Activated naive CD4-positive, alpha-beta T cell treated with anti-CD3 and anti-CD28 coated beads, Interleukin-2, amount 10 ng/mL, durations not matched to agents 7 days and 5 days (primary cell): ENCODE results near the gene CLCN3.
"Not testable (repeated sequence)": the region's sequence is repeated elsewhere in the genome, so short reads cannot be mapped to it uniquely, and the experiment has no call there.

Experiments
- CTCF ChIA-PET: fragments of 350-600 bp; sonication (Branson Sonifier 250); formaldehyde crosslinking; loops from one replicate; lab custom pipeline; 2021; ENCODE audit warnings: antibody characterized with exemption; lab: Charles Lee
- DNase-seq: peaks from one replicate; pipeline ENCODE4 v3.0.0-alpha.2; 2020
- H3K27ac Mint-ChIP-seq: one replicate; pipeline ENCODE4 v1.8.0; 2021; ENCODE audit warnings: mild to moderate bottlenecking, moderate library complexity, mixed read lengths
- H3K27me3 Mint-ChIP-seq: one replicate; pipeline ENCODE4 v1.8.0; 2021; ENCODE audit warnings: mild to moderate bottlenecking, mixed read lengths
- H3K36me3 Mint-ChIP-seq: one replicate; pipeline ENCODE4 v1.8.0; 2021; ENCODE audit warnings: mixed read lengths
- H3K4me1 Mint-ChIP-seq: one replicate; pipeline ENCODE4 v1.8.0; 2021; ENCODE audit warnings: mixed read lengths
- H3K4me3 Mint-ChIP-seq: one replicate; pipeline ENCODE4 v1.8.0; 2021; ENCODE audit warnings: mild to moderate bottlenecking, moderate library complexity, mixed read lengths
- H3K9me3 Mint-ChIP-seq: one replicate; pipeline ENCODE4 v1.8.0; 2021; ENCODE audit warnings: mixed read lengths

Gene CLCN3

GRCh38 chr4:169624012-169624411 lies 3.6 kb downstream of the CLCN3 start:
- CTCF ChIA-PET, DNase-seq, H3K4me3 Mint-ChIP-seq, H3K27me3 Mint-ChIP-seq, H3K27ac Mint-ChIP-seq, H3K36me3 Mint-ChIP-seq, H3K9me3 Mint-ChIP-seq: not testable (repeated sequence)
- H3K4me1 Mint-ChIP-seq: peaks cover 33% of the 10 kb centered on the region

DNA sequence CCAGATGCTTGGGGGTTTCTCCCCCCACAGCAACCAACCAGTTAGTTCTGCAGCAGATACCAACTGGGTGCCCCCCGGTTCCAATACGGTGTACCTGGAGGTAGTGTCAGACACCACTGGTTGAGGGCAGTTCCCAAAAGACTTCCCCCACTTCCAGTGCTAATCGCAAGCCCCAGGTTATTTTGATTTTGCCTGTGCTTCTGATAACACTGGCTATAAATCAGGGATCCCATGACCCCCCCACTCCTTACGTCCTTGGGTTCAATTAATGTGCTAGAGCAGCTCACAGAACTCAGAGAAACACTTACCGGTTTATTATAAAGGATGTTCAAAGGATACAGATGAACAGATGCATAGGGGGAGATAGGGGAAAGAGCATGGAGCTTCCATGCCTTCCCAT lies 5.5 kb downstream of the CLCN3 start:
- Mint-ChIP-seq H3K4me1 (peaks cover 32% of the 10 kb centered on the region), H3K36me3 (peaks cover 6% of the 10 kb centered on the region), H3K27me3 (no peaks in the 10 kb centered on the region), H3K4me3 (no peak overlapping the region), H3K27ac (no peak overlapping the region), H3K9me3 (no peaks in the 10 kb centered on the region)
- no peak for DNase-seq
- CTCF ChIA-PET: no interaction called here

GRCh38 chr4:169626331-169627282 lies 6.2 kb downstream of the CLCN3 start:
- Mint-ChIP-seq H3K27ac (no peak overlapping the region), H3K36me3 (peaks cover 8% of the 10 kb centered on the region), H3K27me3 (no peaks in the 10 kb centered on the region), H3K4me1 (peaks cover 32% of the 10 kb centered on the region), H3K4me3 (no peak overlapping the region), H3K9me3 (no peaks in the 10 kb centered on the region)
- DNase-seq: no peak
- CTCF ChIA-PET: no interaction called here

DNA sequence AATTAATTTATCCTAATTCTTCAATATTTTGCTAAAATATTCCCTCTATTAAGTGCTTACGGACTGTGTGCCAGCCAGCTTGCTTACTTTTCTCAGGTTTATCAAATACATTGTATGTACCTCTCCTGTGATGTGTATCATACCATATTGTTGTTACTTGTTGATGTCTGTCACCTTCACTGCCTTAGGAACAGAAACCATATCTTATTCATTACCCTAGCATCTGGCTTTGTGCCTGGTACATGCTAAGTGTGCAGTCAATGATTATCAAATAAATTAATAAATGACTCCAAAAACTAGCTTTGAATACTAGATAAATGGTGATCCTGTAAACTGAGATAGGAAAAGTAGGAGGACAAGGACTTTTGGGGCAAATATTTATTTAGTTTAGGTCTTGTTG lies 6.9 kb downstream of the CLCN3 start:
- DNase-seq: no peak
- no peaks in the 10 kb centered on the region for H3K9me3 Mint-ChIP-seq
- peaks cover 10% of the 10 kb centered on the region for H3K36me3 Mint-ChIP-seq
- H3K27me3 Mint-ChIP-seq: no peaks in the 10 kb centered on the region
- no peak overlapping the region for H3K4me3 Mint-ChIP-seq
- H3K27ac Mint-ChIP-seq: no peak overlapping the region
- CTCF ChIA-PET: no interaction called here
- peaks cover 25% of the 10 kb centered on the region for H3K4me1 Mint-ChIP-seq

DNA sequence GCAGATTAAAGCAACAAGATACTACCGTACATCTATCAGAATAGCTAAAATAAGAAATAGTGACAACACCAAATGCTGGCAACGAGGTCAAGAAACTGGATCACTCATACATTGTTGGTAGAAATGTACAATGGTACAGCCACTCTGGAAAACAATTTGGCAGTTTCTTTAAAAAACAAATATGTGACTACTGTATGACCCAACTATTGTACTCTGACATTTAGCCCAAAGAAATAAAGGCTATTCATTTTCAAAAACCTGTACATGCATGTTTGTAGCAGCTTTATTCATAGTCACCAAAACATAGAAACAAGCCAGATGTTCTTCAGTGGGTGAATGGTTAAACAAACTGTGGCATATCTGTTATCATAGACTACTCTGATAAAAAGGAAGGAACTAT lies 8.2 kb downstream of the CLCN3 start:
- H3K27ac Mint-ChIP-seq: no peak overlapping the region
- no peaks in the 10 kb centered on the region for H3K27me3 Mint-ChIP-seq
- peaks cover 14% of the 10 kb centered on the region for H3K4me1 Mint-ChIP-seq
- CTCF ChIA-PET: no interaction called here
- H3K9me3 Mint-ChIP-seq: no peaks in the 10 kb centered on the region
- DNase-seq: no peak
- H3K36me3 Mint-ChIP-seq: peaks cover 10% of the 10 kb centered on the region
- no peak overlapping the region for H3K4me3 Mint-ChIP-seq

- Mint-ChIP-seq H3K9me3 (no peaks in the 10 kb centered on the region), H3K27me3 (no peaks in the 10 kb centered on the region), H3K4me1 (peaks cover 13% of the 10 kb centered on the region), H3K27ac (no peak overlapping the region), H3K4me3 (no peak overlapping the region), H3K36me3 (peaks cover 9% of the 10 kb centered on the region)
- CTCF ChIA-PET: interaction anchor here (0.7 kb wide), 1 partner anchor 10 kb away, joined by 3 read pairs; no protein-coding TSS in a partner anchor
- no peak for DNase-seq
These were observed 9.7 kb downstream of the CLCN3 start for GRCh38 chr4:169630069-169630468.

- H3K27ac Mint-ChIP-seq: no peak overlapping the region
- peaks cover 16% of the 10 kb centered on the region for H3K36me3 Mint-ChIP-seq
- CTCF ChIA-PET: interaction anchor here (0.6 kb wide), 1 partner anchor 288 kb away, joined by 3 read pairs; no protein-coding TSS in a partner anchor
- H3K9me3 Mint-ChIP-seq: no peaks in the 10 kb centered on the region
- DNase-seq: no peak
- H3K4me1 Mint-ChIP-seq: peaks cover 8% of the 10 kb centered on the region
- H3K4me3 Mint-ChIP-seq: no peak overlapping the region
- H3K27me3 Mint-ChIP-seq: no peaks in the 10 kb centered on the region
These were observed 12.5 kb downstream of the CLCN3 start for GRCh38 chr4:169632896-169633295.

- DNase-seq: no peak
- H3K27me3 Mint-ChIP-seq: no peaks in the 10 kb centered on the region
- CTCF ChIA-PET: no interaction called here
- peaks cover 4% of the 10 kb centered on the region for H3K4me1 Mint-ChIP-seq
- H3K27ac Mint-ChIP-seq: no peak overlapping the region
- no peak overlapping the region for H3K4me3 Mint-ChIP-seq
- H3K36me3 Mint-ChIP-seq: peaks cover 22% of the 10 kb centered on the region
- no peaks in the 10 kb centered on the region for H3K9me3 Mint-ChIP-seq
These were observed 14.6 kb downstream of the CLCN3 start for GRCh38 chr4:169634975-169635374.

GRCh38 chr4:169640261-169640870 lies 20.0 kb downstream of the CLCN3 start:
- CTCF ChIA-PET: interaction anchor here (1.6 to 1.7 kb wide), 2 partner anchors 11 to 21 kb away, joined by 3 read pairs; no protein-coding TSS in a partner anchor
- Mint-ChIP-seq H3K27me3 (no peaks in the 10 kb centered on the region), H3K4me3 (no peak overlapping the region), H3K36me3 (peaks cover 35% of the 10 kb centered on the region), H3K9me3 (no peaks in the 10 kb centered on the region), H3K27ac (no peak overlapping the region), H3K4me1 (peaks cover 2% of the 10 kb centered on the region)
- DNase-seq: no peak

- H3K27ac Mint-ChIP-seq: no peak overlapping the region
- peaks cover 19% of the 10 kb centered on the region for H3K36me3 Mint-ChIP-seq
- CTCF ChIA-PET: no interaction called here
- H3K4me1 Mint-ChIP-seq: no peaks in the 10 kb centered on the region
- no peak for DNase-seq
- no peak overlapping the region for H3K4me3 Mint-ChIP-seq
- no peaks in the 10 kb centered on the region for H3K27me3 Mint-ChIP-seq
- H3K9me3 Mint-ChIP-seq: no peaks in the 10 kb centered on the region
These were observed 24.4 kb downstream of the CLCN3 start for GRCh38 chr4:169644802-169645201.

DNA sequence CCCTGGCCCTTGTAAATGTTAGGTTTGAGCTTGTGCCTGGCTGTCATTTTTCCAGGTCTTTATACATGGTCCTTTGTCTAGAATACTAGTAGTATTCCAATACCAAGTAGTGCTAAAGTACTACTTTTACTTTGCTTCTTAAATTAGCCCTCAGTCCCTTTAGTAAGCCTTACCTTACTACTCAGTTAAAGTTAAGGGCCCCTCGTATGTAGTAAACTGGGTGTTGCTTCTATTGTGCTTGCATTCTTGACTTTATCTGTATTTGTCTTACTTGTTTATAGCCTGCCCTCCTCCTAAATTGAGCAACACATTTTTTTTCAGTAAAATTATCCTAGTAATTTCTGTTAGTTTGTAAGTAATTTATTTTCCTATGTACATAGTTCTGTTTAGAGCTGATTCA lies 25.2 kb downstream of the CLCN3 start:
- CTCF ChIA-PET: no interaction called here
- Mint-ChIP-seq H3K9me3 (no peaks in the 10 kb centered on the region), H3K4me1 (no peaks in the 10 kb centered on the region), H3K4me3 (no peak overlapping the region), H3K36me3 (peaks cover 14% of the 10 kb centered on the region), H3K27me3 (no peaks in the 10 kb centered on the region), H3K27ac (no peak overlapping the region)
- no peak for DNase-seq

DNA sequence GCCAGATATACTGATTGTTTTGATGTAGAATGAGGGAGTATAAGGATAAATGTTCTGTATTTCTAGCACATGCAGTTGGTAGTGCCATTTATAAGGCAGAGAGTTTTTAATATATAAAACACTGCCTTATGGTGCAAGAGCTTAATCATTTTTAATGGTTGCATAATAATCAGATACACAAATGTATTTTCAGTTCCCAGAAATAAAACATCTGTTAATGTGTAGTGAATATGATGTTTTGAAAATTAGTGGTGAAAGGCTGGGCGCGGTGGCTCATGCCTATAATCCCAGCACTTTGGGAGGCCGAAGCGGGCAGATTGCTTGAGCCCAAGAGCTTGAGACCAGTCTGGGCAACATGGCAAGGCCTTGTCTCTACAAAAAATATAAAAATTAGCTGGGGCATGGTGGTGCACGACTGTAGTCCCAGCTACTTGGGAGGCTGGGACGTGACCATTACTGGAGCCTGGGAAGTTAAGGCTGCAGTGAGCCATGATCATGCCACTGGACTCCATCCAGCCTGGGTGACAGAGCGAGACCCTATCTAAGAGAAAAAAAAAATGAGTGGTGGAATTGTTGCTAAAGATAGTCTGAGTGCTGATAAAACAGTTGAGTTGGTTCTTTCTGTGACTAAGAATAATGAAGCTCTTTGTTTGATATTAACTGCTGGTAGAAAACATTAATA lies 29.3 kb downstream of the CLCN3 start:
- H3K36me3 Mint-ChIP-seq: peaks cover 10% of the 10 kb centered on the region

DNA sequence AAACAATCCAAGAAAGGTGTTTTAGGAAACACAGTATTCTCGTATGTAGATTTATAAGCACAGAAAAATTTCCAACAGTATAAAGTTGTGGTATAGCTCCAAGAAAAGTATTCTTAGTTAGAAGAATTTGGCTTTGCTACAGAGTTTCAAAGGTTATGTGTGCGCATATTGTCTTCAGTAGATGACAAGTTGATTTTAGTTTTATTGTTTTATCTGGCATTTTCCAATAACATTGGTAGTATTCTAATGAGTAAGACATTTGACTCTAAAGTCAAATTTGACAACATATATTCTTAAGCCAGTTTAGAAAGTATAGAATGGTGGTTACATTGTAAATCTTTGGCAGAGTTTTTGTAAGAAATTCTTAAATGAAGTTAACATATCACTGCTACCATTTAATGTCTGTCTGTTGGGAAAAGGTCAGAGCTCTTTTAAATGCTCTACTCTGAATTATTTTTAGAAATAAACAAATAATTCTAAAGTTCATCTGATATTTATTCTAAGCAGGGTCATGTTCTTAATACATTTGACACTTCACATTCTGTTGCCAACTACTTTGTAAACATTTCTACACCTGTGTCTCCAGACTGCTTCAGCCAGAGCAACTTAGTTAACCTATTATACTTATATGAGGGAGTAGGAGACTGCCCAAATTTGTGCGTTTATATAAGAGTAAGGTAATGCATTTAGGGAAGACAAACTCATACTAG lies 30.0 kb downstream of the CLCN3 start:
- Mint-ChIP-seq H3K4me1 (no peaks in the 10 kb centered on the region), H3K9me3 (no peaks in the 10 kb centered on the region), H3K27ac (no peak overlapping the region), H3K27me3 (no peaks in the 10 kb centered on the region), H3K36me3 (peaks cover 11% of the 10 kb centered on the region), H3K4me3 (no peak overlapping the region)
- CTCF ChIA-PET: interaction anchor here (1.9 kb wide), 1 partner anchor 9 kb away, joined by 5 read pairs; no protein-coding TSS in a partner anchor
- DNase-seq: no peak

More for the DNA sequence above, 29.3 kb downstream of the CLCN3 start:
- H3K4me3 Mint-ChIP-seq: no peak overlapping the region
- no peaks in the 10 kb centered on the region for H3K9me3 Mint-ChIP-seq
- no peak overlapping the region for H3K27ac Mint-ChIP-seq
- no peak for DNase-seq
- H3K27me3 Mint-ChIP-seq: no peaks in the 10 kb centered on the region
- H3K4me1 Mint-ChIP-seq: no peaks in the 10 kb centered on the region
- CTCF ChIA-PET: interaction anchor here (1.9 kb wide), 1 partner anchor 10 kb away, joined by 5 read pairs; no protein-coding TSS in a partner anchor

DNA sequence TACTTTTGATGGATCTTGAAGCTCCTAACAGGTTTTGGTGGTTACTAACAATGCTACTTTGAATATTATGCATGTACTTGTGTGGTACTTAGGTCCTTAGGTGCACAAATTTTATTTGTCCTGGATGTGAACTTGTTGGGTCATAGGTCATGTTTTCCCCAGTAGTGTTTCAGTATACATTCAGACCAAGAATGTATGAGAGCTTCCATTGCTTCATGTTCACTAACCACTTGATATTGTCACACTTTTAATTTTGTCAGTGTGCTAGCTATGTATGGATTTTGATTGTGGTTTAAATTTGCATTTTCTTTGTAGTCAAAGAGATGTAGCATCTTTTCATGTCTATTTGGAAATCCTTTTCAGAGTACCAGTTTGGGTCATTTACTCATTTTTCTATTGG lies 32.2 kb downstream of the CLCN3 start:
- Mint-ChIP-seq H3K9me3 (no peaks in the 10 kb centered on the region), H3K36me3 (peaks cover 14% of the 10 kb centered on the region), H3K27ac (no peak overlapping the region), H3K4me1 (no peaks in the 10 kb centered on the region), H3K4me3 (no peak overlapping the region), H3K27me3 (no peaks in the 10 kb centered on the region)
- no peak for DNase-seq
- CTCF ChIA-PET: no interaction called here
